ENCODE measurements around the gene G3BP2. TPM values are rescaled to one million over a fixed set of nuclear protein-coding genes. Genes with fewer than 3 reads are reported as not detected.
"Not testable (repeated sequence)": the region's sequence is repeated elsewhere in the genome, so short reads cannot be mapped to it uniquely, and the experiment has no call there.

Gene G3BP2
- total RNA-seq, 3 donors from 2014 or later = 144 to 149 (median 149) TPM

- ATAC-seq (no peak), DNase-seq (no peak)
- Histone ChIP-seq H3K36me3 (ENCODE audit: low read depth) (no peaks in the 10 kb centered on the region), H3K4me3 (no peak overlapping the region), H3K9me3 (no peaks in the 10 kb centered on the region), H3K4me1 (ENCODE audit: low read depth) (peaks cover 6% of the 10 kb centered on the region)
- intact Hi-C loops (cut with DNase I, micrococcal nuclease) = no loop called here
- TF ChIP-seq CTCF (IDR thresholded peaks at IDR 0.05) = no peak
These were observed 23.4 kb upstream of the G3BP2 start for GRCh38 chr4:75696581-75696980.

- no peak for TF ChIP-seq CTCF (IDR thresholded peaks at IDR 0.05)
- no peaks in the 10 kb centered on the region for H3K36me3 ChIP-seq (ENCODE audit: low read depth)
- peak in 1 of 3 donors; percentile 76 for DNase-seq
- ATAC-seq = peak; percentile 98
- H3K9me3 ChIP-seq = no peaks in the 10 kb centered on the region
- H3K4me3 ChIP-seq = no peak overlapping the region
- intact Hi-C loops (cut with DNase I, micrococcal nuclease) = no loop called here
- peaks cover 6% of the 10 kb centered on the region for H3K4me1 ChIP-seq (ENCODE audit: low read depth)
These were observed 22.9 kb upstream of the G3BP2 start for GRCh38 chr4:75696071-75696470.

GRCh38 chr4:75692066-75692465 lies 18.9 kb upstream of the G3BP2 start:
- DNase-seq; ATAC-seq; H3K9me3 ChIP-seq; intact Hi-C loops (cut with DNase I, micrococcal nuclease); H3K4me3 ChIP-seq; H3K36me3 ChIP-seq (ENCODE audit: low read depth); H3K4me1 ChIP-seq (ENCODE audit: low read depth): not testable (repeated sequence)

- H3K4me3 ChIP-seq; ATAC-seq; intact Hi-C loops (cut with DNase I, micrococcal nuclease); DNase-seq; H3K4me1 ChIP-seq (ENCODE audit: low read depth); H3K36me3 ChIP-seq (ENCODE audit: low read depth); H3K9me3 ChIP-seq: not testable (repeated sequence)
These were observed 13.9 kb upstream of the G3BP2 start for GRCh38 chr4:75687125-75687524.

- no peak for TF ChIP-seq CTCF (IDR thresholded peaks at IDR 0.05)
- Histone ChIP-seq H3K4me1 (ENCODE audit: low read depth) (no peaks in the 10 kb centered on the region), H3K4me3 (no peak overlapping the region), H3K9me3 (no peaks in the 10 kb centered on the region), H3K36me3 (ENCODE audit: low read depth) (no peaks in the 10 kb centered on the region)
- ATAC-seq (no peak), DNase-seq (no peak)
- intact Hi-C loops (cut with DNase I, micrococcal nuclease) = no loop called here
These were observed 13.1 kb upstream of the G3BP2 start for GRCh38 chr4:75686346-75686745.

- intact Hi-C loops (cut with DNase I, micrococcal nuclease) = no loop called here
- TF ChIP-seq CTCF (IDR thresholded peaks at IDR 0.05) = no peak
- ATAC-seq (no peak), DNase-seq (no peak)
- H3K4me3 ChIP-seq = no peak overlapping the region
- H3K4me1 ChIP-seq (ENCODE audit: low read depth) = no peaks in the 10 kb centered on the region
- H3K9me3 ChIP-seq = no peaks in the 10 kb centered on the region
- H3K36me3 ChIP-seq (ENCODE audit: low read depth) = no peaks in the 10 kb centered on the region
These were observed 12.5 kb upstream of the G3BP2 start for GRCh38 chr4:75685546-75686189.

Data from mucosa of descending colon (tissue), 3 donors.